SIG-M5 (cell line): ENCODE measurements around the gene RAMAC.
"Not testable (repeated sequence)": the region's sequence is repeated elsewhere in the genome, so short reads cannot be mapped to it uniquely, and the experiment has no call there.

Experiments used
- DNase-seq: peaks from one replicate; lab custom pipeline; 2025; lab: John Stamatoyannopoulos, UW

The RAMAC gene

DNA sequence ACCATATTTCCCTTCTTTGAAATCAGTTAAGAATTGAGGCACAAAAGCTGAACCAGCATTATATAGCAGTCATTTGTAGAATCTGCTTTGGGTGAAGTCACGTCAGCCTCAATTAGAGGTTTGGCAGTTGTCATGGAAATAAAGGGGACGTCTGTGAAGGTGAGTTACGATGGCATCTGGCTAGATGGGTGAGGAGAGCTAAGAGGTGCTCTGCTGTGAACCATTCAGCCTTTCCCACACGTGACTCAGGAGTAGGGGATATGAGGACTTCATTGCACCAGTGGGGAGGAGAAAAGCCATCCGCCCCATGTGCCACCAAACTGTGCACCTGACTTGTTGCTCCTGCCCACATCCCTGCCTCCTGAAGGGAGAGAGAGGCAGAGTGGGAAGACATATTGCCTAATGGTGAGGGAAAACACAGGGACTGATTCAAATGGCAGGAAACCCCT is 28.2 kb downstream of the RAMAC start:
- no peak for DNase-seq

- DNase-seq = no peak
These were observed 29.4 kb downstream of the RAMAC start for GRCh38 chr15:83015361-83015760.

DNA sequence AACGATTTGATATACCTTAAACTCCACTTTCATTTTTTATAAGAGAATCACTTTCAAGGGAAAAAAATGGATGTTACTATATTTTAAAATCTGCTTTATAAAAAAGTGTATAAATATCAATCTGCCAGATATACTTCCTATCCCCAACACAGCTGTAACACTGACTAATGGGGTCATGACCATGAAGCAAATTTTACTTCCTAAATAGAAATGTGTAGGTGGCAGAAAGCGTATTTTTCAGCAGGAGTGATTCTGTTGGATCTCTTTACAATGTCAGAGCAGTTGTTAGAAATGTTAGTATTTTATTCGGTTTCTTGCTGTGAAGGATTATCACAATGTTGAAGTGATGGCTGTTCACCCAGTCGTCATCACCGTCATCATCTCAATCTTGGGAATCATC is 30.9 kb downstream of the RAMAC start:
- DNase-seq = no peak

DNA sequence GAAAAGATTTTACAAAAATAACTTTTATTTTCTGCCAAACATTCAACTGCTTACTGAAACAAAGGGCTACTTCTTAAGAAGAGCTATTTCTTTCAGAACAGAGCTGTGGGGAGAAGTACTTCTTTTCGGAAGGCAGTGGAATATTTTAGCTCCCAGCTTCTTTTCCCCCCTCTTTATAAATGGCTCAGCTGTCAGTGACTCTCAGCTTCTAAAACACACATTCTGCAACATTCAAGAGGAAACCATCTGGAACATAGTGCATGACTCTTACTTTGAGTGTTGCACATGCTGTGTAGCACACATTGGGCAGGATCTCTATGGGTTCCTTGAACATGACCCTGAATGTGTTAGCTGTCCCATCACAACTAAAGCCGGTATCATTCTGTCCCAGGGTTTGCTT is 32.4 kb downstream of the RAMAC start:
- no peak for DNase-seq

DNA sequence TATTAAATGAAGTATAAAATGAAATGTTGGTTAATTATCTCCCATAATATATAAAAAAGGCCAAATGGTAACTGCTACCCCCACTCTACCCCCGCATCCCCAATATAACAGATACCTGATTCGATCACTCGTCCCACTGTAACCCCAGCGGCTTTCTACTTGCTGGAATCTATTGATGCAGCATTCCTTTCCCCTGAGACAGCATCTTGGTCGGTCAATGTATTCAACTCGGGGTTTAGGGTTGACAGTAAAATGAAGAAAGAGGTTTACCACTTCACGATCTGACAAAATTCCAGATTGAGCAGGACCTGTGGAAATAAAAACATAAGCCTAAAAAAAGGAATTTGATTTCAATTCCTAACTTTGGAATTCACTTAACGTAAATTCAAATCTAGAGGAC is 44.0 kb downstream of the RAMAC start:
- no peak for DNase-seq

DNA sequence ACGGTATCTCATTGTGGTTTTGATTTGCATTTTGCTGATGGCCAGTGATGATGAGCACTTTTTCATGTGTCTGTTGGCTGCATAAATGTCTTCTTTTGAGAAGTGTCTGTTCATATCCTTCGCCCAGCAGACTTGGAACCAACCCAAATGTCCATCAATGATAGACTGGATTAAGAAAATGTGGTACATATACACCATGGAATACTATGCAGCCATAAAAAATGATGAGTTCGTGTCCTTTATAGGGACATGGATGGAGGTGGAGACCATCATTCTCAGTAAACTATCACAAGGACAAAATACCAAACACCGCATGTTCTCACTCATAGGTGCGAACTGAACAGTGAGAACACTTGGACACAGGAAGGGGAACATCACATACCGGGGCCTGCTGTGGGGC is 45.2 kb downstream of the RAMAC start:
- not testable (repeated sequence) for DNase-seq

GRCh38 chr15:83036253-83036652 is 50.2 kb downstream of the RAMAC start:
- no peak for DNase-seq

GRCh38 chr15:83039206-83039605 is 53.2 kb downstream of the RAMAC start:
- no peak for DNase-seq
